GM19395 (cell line): Measurements from ENCODE around the gene ZNF263.

Experiments
- ATAC-seq: cut with Tn5 transposase; IDR thresholded peaks from one replicate; pipeline ENCODE4 v1.9.1; 2021; ENCODE audit warnings: mild to moderate bottlenecking, moderate library complexity; ENCODE audit not compliant: unreplicated experiment

Gene ZNF263

GRCh38 chr16:3317315-3317999, 34.2 kb downstream of the ZNF263 start:
- no peak for ATAC-seq

- no peak for ATAC-seq
Measured at GRCh38 chr16:3321816-3322215, 38.5 kb downstream of the ZNF263 start.

- ATAC-seq: no peak
Measured at GRCh38 chr16:3327514-3327913, 44.2 kb downstream of the ZNF263 start.

GRCh38 chr16:3328104-3328503, 44.8 kb downstream of the ZNF263 start:
- ATAC-seq: no peak

GRCh38 chr16:3328643-3329042, 45.4 kb downstream of the ZNF263 start:
- no peak for ATAC-seq
